Ishikawa (cell line): Measurements from ENCODE around the gene RABL3.

Experiments
- CEBPB ChIP-seq: IDR thresholded peaks from 2 replicates; pipeline ENCODE4 v1.6.1; 2012
- EP300 ChIP-seq: IDR thresholded peaks from 2 replicates; pipeline ENCODE4 v1.6.1; 2012; ENCODE audit warnings: borderline replicate concordance
- NFIC ChIP-seq: IDR thresholded peaks from 2 replicates; pipeline ENCODE4 v1.6.1; 2012
- RAD21 ChIP-seq: IDR thresholded peaks from 2 replicates; pipeline ENCODE4 v1.6.1; 2012; ENCODE audit warnings: low read depth
- TAF1 ChIP-seq: IDR thresholded peaks from 2 replicates; pipeline ENCODE4 v1.6.1; 2012; ENCODE audit warnings: low read depth, mild to moderate bottlenecking
- TCF12 ChIP-seq: IDR thresholded peaks from 2 replicates; pipeline ENCODE4 v1.6.1; 2012; ENCODE audit warnings: low read depth
- TEAD4 ChIP-seq: IDR thresholded peaks from 2 replicates; pipeline ENCODE4 v1.6.1; 2012
- YY1 ChIP-seq: IDR thresholded peaks from 2 replicates; pipeline ENCODE4 v1.6.1; 2012; ENCODE audit warnings: low read depth
- TF ChIP-seq, protein P1 (sequence below): IDR thresholded peaks from 2 replicates; pipeline ENCODE4 v1.6.1; 2012; ENCODE audit warnings: low read depth, mild to moderate bottlenecking
- TF ChIP-seq, protein P2 (sequence below): IDR thresholded peaks from 2 replicates; pipeline ENCODE4 v1.6.1; 2012

DNA sequence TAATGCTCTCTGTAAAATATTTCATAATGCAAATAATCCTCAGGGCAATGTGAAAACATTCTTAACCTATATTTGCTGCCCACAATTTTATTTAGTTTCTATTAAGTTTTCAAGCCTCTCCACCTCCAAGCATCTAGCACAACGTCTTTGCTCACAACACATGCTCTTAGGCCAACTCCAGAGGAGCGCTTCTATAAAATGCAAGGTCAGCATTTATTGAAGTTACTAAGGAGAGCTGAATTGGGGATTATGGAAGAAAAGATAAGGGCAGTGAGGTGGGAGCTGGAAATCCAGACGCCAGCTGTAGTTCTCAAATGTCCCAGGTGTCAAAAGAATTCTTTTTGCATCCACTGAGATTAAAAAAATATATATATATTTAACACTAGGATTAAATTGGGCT lies 996 bp downstream of the RABL3 start:
- TF ChIP-seq RAD21 (no peak), TAF1 (no peak), TCF12 (no peak), EP300 (no peak), YY1 (no peak), NFIC (no peak), TEAD4 (no peak), CEBPB (no peak)
- TF ChIP-seq, protein P1, sequence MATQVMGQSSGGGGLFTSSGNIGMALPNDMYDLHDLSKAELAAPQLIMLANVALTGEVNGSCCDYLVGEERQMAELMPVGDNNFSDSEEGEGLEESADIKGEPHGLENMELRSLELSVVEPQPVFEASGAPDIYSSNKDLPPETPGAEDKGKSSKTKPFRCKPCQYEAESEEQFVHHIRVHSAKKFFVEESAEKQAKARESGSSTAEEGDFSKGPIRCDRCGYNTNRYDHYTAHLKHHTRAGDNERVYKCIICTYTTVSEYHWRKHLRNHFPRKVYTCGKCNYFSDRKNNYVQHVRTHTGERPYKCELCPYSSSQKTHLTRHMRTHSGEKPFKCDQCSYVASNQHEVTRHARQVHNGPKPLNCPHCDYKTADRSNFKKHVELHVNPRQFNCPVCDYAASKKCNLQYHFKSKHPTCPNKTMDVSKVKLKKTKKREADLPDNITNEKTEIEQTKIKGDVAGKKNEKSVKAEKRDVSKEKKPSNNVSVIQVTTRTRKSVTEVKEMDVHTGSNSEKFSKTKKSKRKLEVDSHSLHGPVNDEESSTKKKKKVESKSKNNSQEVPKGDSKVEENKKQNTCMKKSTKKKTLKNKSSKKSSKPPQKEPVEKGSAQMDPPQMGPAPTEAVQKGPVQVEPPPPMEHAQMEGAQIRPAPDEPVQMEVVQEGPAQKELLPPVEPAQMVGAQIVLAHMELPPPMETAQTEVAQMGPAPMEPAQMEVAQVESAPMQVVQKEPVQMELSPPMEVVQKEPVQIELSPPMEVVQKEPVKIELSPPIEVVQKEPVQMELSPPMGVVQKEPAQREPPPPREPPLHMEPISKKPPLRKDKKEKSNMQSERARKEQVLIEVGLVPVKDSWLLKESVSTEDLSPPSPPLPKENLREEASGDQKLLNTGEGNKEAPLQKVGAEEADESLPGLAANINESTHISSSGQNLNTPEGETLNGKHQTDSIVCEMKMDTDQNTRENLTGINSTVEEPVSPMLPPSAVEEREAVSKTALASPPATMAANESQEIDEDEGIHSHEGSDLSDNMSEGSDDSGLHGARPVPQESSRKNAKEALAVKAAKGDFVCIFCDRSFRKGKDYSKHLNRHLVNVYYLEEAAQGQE = no peak
- TF ChIP-seq, protein P2, sequence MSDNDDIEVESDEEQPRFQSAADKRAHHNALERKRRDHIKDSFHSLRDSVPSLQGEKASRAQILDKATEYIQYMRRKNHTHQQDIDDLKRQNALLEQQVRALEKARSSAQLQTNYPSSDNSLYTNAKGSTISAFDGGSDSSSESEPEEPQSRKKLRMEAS = no peak
